Middle frontal gyrus (tissue), 1 donor: ENCODE data around the gene C19orf67.

Experiments
- DNase-seq: peaks from one replicate; pipeline ENCODE4 v3.0.0-alpha.2; 2015; ENCODE audit warnings: low spot score; ENCODE audit errors: extremely low spot score

C19orf67 gene

DNA sequence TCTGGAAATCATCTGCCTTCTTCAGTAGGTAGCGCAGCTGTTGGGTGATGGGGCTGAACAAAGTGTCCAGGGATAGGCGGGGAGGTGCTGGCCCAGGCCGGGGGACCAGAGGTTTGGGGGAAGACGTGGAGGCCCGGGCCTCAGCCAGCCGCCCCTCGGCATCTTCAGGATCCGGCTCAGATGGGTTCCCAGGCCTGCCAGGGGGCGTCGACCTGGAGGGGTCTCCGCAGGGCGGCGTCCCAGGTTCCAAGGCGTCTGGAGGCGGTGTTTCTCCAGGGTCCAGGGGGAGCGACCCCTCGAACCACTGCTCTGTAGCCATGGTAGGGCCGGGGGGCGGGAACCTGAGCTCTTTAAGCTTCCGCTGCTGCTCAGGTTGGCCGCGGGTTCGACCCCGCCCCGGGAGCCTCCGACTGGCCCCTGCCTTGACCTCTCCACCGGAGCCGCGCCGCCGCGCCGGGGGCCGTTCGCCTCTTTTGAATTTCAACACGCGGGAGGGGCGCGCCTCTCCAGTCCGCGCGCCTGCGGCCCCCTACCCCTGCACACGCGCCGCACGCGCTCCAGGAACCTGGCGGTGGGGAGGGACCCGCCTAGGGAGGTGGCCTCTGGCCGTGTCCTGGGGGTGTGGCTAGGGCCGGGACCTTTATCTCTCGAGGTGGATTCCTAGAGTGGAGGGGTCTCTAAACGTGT lies at the start of gene C19orf67:
TSS of gene C19orf67 (minus strand) at position 475 of the 687 bp plus-strand sequence. CDS start at position 319, 156 bp downstream.
- no peak for DNase-seq

- DNase-seq = no peak
Measured at GRCh38 chr19:14135355-14135754, 49.8 kb upstream of the C19orf67 start.

DNA sequence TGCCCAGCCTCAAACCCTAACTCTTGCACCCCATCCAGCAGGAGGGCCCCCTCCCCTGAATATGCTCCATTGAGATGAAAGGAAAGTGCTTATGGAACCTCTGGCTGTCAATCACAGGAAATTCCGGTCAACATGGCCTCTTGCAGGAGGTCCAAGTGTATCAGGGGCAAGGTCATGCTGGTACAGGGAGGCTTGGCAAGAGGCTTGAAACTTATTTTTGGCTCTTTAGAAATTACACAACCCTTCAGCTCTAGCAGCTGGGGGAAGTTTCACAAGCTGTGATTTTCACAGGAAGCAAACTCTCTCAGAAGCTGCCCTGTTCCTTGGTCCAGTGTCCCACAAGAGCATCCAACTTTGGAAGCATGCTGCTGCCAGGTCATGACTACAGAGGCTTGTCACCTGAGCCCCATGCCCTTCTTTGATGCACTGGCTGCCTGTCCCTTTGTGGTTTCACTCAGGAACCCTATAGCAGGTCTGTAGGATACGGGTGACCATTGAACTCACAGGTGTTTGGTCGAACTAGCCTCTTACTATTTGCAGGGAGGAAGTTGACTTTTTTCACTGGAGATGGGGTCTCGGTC lies 42.4 kb upstream of the C19orf67 start:
- no peak for DNase-seq

- no peak for DNase-seq
Measured at GRCh38 chr19:14127176-14127575, 41.6 kb upstream of the C19orf67 start.

DNA sequence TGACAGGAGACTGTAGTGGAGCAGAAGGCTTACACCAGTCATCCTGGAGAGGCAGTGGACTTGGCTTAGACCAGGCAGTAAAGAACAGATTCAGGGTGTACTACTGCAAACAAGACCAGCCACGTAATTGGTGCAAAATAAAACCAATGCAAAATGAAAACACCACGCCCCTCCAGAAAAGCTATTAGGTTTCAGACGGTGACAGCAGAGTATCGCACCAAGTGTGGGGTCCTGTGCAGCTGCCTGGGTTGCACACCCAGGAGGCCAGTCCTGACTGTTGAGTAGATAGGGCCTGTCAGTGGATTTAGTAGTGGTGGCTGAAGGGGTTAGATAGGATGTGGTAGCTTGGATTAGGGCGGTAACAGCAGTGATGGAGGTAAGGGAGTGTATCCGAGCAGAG lies 37.3 kb upstream of the C19orf67 start:
- DNase-seq = no peak

DNA sequence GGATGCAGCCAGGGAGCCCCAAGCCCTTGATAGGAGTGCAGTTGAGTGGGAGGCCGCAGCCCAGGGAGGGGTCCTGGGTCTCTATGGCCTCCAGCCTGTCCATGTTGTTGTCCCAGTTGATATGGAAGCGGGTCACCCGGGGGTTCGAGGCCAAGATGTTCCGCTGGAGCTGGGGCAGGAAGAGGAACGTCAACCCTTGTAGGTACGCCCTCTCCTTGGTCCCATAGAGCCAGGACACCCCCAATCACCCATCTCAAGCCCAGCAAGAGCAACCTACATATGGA lies 34.9 kb upstream of the C19orf67 start:
- no peak for DNase-seq

DNA sequence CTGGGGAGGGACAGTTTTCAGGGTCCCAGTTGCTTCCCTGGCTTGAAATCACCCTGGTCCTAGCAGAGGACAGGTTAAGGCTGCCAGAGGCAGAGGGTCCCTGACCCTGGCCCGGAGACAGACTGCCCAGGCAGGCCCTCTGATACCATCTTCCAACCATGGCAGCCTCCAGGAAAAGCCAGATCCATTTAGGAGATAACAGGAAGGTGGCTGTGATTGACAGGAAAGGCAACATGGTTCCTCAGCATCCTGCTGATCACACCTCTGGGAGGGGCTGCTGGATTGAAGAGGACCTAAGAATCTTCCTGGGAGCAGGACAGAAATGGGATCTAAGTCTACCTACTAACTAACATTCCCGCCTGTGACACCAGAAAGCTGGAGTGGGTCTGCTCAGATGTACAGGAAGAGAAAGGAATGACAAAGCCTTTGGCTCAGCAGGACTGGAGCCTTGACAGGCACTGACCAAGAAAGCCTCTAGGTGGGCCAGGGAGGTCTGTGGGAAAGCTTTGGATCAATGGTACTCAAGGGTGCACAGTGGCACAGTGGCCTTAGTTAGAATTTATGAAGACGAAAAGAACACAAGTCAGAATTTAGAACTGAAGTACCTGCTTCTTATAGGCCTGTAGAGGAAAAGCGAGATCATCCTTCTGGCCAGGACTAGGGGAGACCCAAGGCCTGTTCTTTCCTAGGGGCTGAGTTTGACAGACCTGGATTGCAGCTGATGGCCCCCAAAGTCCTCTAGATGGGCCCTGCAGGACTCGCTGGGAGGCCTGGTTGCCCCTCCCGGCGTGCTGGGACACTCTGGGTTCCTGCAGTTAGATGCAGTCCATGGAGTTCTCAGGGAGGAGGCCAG lies 34.3 kb upstream of the C19orf67 start:
- DNase-seq = no peak

DNA sequence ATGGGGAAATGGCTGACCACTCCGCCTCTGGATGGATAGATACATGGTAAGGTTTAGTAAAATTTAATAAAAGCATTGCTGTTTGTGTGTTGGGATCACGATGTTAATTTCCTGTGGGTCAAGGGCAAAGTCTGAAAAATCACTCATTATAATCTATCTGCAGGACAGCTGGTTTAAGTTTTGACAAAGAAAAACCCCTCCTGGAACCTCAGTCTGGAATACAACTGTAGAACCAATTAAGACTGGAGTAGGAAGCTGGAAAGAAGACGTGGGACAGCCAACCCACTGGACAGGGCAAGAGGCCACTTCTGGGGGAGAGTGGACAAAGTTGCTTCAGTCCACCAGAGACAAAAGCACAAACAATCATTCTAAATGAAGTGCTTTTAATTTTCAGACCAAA lies 33.6 kb upstream of the C19orf67 start:
- no peak for DNase-seq

DNA sequence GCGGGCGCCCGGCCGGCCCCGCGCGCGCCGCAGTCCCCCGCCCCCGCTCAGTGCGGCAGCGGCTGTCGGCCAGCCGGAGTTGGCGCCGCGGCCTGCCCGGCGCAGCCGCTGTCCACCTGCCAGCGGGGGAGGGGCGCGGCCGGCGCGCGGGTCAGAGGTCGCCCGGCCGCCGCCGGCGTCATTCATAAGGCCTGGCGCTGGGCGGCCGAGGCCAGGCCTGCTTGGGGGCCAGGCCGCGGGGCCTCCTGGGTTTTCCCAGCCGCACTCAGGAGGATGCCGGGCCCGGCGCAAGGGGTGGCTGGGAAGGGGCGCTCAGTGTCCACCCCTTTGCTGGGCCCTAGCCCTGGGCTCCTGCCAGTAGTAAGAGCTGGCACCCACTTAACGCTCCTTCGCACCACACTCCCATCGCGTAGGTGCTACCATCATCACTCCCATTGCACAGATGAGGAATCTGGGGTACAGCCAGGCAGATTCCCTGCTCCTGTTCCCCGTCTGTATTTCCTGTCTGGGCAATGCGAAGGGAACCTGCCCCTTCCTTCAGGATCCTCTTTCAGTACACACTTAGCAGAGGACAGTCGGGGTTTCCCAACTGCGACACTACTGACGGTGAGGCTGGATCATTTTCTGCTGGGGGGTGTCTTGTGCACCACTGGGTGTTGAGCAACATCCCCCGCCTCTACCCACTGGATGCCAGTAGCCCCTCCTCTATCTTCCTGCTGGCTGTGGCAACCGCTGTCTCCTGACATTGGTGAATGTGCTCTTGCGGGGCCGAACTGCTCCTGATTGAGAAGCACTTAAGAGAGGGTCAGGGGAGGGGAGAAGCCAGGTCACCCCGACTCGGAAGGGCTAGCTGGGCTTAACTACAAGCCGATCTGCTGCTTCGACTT lies 32.8 kb upstream of the C19orf67 start:
- peak; percentile 47 for DNase-seq

GRCh38 chr19:14117668-14118164 lies 32.1 kb upstream of the C19orf67 start, which contains the start of gene PRKACA:
Gene PRKACA (minus strand): TSS chr19:14117762. CDS start chr19:14117547, 215 bp downstream.
- peak; percentile 99 for DNase-seq

DNA sequence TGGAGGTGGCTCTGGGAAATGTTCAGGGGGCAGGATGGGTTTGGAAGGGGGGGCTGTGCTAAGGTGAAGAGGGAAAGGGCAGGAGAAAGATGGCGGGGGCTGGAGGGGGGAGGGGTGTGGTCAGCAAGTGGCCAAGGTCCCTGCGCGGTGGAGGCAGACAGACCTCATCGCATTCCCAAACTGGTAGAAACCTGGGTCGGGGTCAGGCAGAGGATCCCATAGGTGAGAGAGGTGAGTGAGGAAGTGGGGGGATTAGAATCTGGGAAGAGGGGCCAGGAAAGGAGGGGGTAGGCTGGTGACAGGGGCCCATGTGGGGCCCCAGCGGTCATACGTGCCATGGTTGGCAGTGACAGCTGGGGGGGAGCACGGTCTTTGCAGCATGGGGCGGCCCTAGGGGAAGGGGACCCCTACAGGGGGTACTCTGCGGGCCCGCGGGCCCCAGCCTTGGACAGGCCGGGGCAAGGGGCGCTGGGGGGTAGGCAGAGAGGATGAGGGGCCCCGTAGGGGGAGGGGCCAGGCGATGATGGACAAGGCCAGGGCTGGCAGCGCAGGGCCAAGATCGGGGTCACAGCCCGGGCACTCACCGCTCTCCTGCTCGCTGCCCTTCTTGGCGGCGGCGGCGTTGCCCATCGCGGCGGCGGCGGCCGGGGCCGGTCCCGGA lies 31.5 kb upstream of the C19orf67 start:
- DNase-seq = no peak

GRCh38 chr19:14116525-14116917 lies 30.9 kb upstream of the C19orf67 start:
- DNase-seq = no peak

GRCh38 chr19:14115756-14116155 lies 30.2 kb upstream of the C19orf67 start:
- DNase-seq = no peak

DNA sequence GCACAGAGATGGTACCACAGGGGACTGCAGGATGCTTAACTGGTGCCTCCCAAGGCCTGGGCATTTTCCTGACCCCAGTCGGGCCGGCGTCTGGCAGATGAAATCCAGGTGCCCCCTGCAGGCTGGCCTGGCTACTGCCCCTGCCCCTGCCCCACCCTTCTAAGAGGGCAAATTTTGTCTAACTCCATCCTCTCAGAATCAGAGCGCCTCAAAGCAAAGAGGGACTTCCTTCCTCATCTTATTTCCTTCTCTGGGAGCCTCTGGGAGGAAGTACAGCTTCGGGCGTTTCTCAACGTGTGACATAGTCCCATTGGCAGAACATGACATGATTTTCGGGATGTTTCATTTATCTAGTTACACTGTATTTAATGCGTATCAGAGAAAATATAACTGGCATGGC lies 29.3 kb upstream of the C19orf67 start:
- no peak for DNase-seq

DNA sequence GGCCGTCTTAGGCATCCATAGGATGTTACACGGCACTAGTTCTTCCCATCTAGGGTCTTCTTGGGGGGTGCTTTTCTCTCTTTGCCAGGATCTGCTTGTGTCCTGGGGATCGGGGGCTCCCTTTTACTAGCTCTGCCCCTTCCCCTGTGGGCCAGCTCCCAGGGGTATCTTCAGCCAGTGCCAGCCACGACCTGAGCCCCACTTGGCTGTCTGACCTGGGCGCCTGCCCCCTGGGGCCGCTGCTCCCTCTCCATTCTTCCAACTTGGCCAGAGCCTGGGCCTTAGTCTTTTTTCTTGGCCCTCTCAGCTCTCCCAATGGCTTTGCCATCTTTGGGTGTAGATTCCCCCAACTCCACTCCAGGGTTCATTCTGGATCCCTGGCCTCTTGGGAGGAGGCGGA lies 28.9 kb upstream of the C19orf67 start:
- DNase-seq = no peak

DNA sequence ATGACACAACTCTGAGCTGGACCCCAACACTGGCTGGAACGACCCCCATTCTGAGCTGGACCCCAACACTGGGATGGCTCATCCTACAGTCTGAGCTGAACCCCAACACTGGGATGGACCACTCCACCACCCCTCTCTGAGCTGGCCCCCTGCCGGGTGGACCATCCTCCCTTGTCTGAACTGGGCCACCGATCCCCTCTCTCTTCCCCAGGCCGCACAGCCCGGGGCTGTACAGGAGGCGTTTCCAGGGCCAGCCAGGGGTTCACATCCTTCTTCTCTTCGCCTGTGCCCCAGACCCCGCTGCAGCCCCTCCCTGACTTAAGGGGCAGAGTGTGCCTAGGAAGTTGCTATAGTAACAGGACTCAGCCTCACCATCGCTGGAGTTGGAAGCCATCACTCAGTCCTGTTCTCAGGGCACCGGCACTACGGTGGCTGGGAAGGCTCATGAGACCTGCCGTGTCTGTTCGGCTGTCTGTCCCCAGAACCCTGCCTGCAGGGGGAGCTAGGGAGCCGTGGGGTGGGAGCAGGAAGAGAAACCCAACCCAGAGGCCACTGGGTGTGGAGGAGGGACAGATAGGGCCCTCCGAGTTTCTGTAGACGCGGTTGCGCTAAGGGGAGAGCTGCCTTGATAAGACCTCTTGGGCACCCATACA lies 28.3 kb upstream of the C19orf67 start:
- no peak for DNase-seq

GRCh38 chr19:14112809-14113385 lies 27.3 kb upstream of the C19orf67 start:
- no peak for DNase-seq

DNA sequence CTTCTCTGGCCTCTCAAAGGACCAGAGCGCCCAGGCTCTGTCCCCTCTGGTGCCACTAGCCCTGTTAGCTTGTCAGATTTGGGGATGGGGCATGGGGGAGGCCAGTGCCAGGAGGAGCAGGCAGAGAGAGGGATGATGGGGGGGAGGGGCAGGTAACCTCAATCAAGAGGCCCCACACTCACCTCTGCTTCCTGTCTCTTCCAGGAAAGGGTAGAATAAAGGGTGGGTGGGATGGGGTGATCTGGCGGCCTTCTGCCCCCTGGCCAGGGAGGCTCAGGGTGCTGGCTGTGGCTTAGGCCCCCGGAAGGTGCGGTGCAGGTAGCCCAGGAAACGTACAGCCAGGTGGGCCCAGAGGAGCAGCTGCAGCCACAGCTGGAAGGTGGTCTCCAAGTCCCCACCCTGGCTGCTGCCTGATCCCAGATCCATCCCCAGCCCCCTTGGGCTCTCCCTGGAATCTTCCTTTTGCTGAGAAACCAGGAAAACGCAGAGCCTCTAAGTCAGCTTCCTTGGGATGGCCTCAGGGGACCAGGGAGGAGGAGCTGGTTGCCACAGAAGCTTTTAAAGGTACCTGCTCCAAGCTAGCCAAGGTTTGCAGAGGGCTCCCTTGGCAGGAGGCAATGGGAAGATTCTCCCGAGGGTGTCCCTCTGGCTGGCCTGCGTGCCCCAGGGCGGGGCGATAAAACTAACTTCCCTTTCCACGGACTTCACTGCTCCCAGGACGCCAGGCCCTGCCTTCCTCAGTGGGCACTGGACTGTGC lies 26.6 kb upstream of the C19orf67 start:
- no peak for DNase-seq

DNA sequence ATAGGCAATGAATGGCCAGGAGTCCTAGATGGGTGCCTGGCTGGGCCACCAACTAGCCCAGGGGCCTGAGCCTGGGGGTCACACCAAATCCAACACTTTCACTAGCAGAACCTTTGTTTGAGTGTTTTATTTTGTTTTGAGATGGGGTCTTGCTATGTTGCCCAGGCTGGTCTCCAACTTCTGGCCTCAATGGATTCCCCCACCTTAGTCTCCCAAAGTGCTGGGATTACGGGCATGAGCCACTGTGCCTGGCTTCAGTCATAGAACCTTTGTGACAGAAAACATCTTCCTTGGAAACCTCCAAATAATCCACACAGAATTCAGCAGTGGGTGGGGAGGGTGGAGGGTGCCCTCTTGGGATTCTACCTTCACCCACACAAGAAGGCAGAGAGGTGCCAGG lies 25.9 kb upstream of the C19orf67 start:
- DNase-seq = no peak
